SIG-M5 treated with dmso at 0.1 percent for 504 hours (cell line): ENCODE results near the gene DNA2.

Experiments used
- DNase-seq: peaks from one replicate; lab custom pipeline; 2025; ENCODE audit not compliant: unreplicated experiment; lab: John Stamatoyannopoulos, UW

The DNA2 gene

GRCh38 chr10:68365611-68366010 is 106.2 kb downstream of the DNA2 start:
- DNase-seq, result no peak

- no peak for DNase-seq
Observed at GRCh38 chr10:68364101-68364886, 107.5 kb downstream of the DNA2 start.
